HG02623 (cell line): Measurements from ENCODE around the gene TOMM22.

Experiments used
- ATAC-seq: cut with Tn5 transposase; IDR thresholded peaks from one replicate; pipeline ENCODE4 v1.9.1; 2021; ENCODE audit warnings: moderate library complexity; ENCODE audit not compliant: unreplicated experiment

The TOMM22 gene

DNA sequence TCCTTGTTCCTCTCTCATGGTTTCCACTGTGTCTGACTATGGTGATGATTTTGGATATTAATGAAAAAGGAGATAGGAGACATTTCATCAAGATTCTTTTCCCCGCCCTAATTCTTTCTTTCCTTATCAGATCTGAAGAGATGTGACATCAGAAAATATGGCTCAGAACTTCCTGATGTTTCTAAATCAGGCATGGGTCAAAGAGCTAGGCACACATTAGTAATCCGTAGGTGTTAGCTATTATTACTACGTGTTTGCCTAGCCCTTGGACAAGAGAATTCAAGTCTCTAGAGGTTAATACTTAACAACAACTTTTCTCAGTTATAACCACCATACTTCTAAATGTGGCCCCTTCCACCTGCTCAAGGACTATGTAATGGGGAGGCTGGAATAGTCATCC lies 13.2 kb downstream of the TOMM22 start:
- ATAC-seq = no peak

GRCh38 chr22:38696606-38697424 lies 15.1 kb downstream of the TOMM22 start:
- ATAC-seq = no peak

- ATAC-seq = no peak
Measured at GRCh38 chr22:38697425-38698089, 15.8 kb downstream of the TOMM22 start.

GRCh38 chr22:38698407-38699094 lies 16.8 kb downstream of the TOMM22 start:
- no peak for ATAC-seq

DNA sequence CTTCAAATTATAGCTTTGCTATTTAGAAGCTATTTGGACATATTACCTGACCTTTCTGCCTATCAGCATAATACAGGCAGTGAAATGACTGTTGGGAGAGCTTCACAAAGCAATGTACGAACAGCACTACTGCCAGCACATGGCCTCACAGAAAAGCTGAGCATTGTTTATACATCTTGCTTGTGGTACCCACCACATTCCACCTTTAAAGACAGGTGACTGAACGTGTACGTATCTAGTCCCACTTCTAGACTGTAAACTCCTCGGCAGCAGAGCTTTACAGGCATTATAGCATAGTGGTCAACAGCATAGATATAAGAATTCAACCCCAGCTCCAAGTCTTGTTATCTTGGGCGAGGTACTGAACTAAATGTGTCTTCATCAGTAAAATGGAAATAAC lies 17.4 kb downstream of the TOMM22 start:
- ATAC-seq = no peak

GRCh38 chr22:38699784-38700183 lies 18.0 kb downstream of the TOMM22 start:
- ATAC-seq = no peak

- no peak for ATAC-seq
Measured at GRCh38 chr22:38700270-38700788, 18.6 kb downstream of the TOMM22 start.

- ATAC-seq = no peak
Measured at GRCh38 chr22:38700789-38701628, 19.3 kb downstream of the TOMM22 start, which contains the start of gene JOSD1. Gene JOSD1 (minus strand): TSS chr22:38700943. CDS start chr22:38699987, 956 bp downstream.

DNA sequence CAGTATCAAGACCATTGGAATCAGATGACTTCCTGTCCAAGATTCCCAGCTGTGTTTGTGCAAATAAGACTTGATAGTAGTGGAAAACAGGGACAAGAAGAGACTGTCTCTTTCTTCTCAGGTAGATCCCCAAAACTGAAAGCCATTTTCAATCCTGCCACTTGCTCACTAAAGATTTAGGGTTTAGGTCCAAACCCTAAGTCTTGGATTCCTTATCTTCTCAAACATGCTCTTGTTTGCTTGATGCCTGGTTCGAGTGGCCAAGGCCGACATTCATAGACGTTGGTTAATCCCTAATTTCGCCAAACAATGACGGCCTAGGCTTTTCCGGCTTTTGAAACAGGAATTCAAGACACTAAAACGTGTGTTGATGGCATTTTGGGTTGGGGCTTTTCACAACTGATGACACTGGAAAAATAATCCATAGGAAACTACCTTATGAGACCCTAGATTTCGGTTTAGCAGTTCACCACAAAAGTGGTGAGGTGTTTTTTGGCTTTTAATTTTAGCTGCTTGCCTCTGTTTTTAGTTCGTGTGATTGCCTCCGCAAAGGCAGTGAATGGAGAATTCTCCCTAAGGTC lies 23.0 kb downstream of the TOMM22 start:
- ATAC-seq = no peak

- ATAC-seq = peak; percentile 61
Measured at GRCh38 chr22:38705235-38706100, 23.7 kb downstream of the TOMM22 start, which contains the start of gene GTPBP1. Gene GTPBP1 (plus strand): TSS chr22:38705944. CDS start chr22:38705956, 12 bp downstream.

DNA sequence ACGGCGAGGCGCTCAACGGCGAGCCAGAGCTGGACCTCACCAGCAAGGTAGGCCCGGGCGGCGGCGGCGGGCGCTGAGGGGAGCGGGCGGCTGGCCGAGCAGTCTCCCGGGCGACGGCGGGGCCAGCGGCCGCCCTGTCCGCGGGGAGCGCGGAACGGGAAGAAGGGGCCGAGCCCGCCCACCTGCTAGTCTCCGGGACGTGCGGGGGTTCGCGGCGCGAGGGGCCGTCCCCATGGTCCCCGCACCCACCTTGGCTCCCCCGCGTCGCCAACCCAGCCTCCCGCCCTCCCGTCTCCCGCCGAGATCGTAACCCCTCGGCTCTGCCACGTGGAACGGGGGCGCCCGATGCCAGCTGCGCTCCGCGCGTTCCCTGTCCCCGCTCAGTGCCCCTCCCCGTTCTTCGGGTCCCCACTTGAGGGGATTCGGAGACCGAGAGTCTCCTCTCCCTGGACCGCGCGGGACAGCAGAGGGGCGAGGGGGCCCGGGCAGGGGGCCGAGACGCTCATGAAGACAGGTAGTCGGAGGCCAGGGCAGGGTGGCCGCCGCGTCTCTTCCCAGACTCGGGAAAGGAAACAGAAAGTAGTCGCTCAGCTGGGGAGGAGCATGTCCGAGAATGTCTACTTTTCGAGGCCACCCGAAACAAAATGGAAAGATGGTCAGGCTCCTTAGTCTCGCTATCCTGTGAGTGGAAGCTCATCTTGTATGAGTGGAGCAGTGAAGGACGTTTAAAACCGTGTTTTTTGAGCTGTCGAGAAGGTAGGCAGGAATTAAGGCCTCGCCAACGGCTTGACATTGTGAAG lies 24.5 kb downstream of the TOMM22 start:
- ATAC-seq = no peak

GRCh38 chr22:38706901-38707195 lies 25.1 kb downstream of the TOMM22 start:
- no peak for ATAC-seq

GRCh38 chr22:38707346-38707745 lies 25.6 kb downstream of the TOMM22 start:
- no peak for ATAC-seq

DNA sequence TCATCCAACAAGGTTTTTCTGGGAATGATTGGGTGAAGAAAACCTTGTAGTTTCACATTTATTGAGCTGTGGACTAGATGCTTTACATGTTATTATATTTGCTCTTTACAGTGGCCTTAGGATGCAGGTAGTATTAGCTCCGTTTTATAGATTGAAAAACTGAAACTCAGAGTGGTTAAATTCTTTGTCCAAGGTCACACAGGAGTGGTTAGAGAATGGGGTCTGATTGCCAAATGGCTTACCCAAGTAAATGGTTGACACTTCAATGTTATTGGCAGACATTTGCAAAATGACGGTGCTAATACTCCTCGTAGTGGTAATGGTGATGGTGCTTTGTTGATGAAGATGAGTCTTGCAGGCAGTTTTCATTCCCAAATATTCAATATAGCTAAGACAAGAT lies 26.2 kb downstream of the TOMM22 start:
- ATAC-seq = no peak

GRCh38 chr22:38709306-38709705 lies 27.5 kb downstream of the TOMM22 start:
- ATAC-seq = no peak

DNA sequence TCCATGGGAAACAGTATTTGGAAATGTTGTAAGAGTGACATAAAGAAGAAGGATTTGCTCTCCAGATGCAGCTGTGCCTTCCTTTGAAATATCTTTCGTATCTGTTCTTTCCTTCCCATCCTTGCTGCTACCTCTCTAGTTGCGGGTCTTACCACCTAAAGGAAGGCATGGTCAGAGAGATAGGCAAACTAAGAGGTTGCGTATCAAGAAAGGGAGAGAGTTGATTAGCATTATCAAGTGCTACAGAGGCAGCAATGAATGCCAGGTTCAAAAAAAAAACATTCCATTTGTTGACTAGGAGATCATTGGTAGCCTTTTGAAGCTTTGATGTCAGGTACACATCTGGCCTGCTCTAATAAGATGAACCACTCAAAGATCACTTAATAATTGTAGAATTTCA lies 28.6 kb downstream of the TOMM22 start:
- ATAC-seq = no peak

- no peak for ATAC-seq
Measured at GRCh38 chr22:38710866-38711265, 29.1 kb downstream of the TOMM22 start.

DNA sequence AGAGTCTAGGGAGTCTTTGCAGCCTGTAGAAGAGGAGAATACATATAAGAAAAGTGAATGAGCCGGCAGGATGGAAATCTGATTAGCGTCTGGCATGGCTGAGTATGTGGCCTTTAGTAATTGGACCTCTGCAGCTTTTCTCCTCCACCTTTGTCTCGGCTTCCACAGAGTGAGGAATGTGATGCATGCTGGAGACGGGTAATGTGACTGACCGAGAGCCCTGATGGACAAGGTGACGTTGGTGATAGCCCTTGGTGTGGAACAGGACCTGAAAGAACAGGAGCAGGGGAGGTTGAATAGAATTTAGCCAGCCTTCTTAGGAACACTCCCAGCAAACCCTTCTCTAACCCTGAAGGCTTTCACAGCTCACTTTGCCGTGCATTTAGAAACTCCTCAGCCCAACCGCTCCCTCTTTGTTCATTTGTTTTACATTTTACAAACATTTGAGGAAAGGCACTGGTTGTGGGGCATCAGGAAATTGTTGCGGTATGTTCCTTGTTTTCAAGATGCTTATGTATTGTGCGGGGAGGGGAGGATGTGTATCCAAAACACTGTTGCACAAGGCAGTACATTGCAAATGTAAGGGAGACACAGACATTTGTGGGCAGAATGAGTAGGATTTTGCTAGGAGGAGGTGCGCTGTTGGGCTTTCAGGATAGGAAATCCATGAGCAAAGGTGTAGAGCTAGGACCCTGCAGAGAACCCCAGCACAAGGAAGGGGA lies 30.9 kb downstream of the TOMM22 start:
- ATAC-seq = no peak
